ENCODE measurements around the gene TTBK2.

TTBK2 gene

GRCh38 chr15:42728560-42728959, 192.0 kb downstream of the TTBK2 start:
- no peak for DNase-seq (ENCODE audit: low read depth in 2 of 2)

DNA sequence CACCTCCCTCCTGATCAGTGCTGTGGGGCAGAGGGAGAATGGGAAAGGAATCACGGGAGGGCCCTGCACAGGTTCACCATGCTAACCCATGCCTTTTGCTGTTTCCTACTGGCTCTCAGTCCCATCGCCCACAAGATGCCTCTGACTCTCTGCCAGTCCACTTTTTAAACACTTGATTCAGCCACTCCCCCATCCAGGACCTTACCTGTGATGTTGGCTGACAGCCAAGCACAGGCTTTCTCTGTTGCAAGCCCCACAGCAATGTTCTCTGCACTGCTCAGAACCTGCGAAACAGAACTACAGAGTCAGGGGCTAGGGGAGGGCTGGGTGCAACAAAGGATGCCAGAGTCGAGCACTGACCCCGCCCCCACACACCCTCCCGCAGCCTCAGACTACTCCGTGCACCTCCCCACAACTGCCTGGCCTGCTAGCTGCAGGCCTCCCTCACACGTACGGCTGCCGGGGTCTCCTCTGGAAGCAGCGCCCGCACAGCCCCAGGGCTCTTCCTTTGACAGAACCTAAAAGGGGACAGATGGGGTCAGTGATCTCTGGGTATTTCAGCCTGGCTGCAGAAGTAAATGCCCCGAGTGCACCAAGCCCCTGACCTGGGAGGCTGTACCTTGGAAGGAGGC, 192.7 kb downstream of the TTBK2 start:
- DNase-seq (ENCODE audit: low read depth in 2 of 2), result no peak

DNA sequence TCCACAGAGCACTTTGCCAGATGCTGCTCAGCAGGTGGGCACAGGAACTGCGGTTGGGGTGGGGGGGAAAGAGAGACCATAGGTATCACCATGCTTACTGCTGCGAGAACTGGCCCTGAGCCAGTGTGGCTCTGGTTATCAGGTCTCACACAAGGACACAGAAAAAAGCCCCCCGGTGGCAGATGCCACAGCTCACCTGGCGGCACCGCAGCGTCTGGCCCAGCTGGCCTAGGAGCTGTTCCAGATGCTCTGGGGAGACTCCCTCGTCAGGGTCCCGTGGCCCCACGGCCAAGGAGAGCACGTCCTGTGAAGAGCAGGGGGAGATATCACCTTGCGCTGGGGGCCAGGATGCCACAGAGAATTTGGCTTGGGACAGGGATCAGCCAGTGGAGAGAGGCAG, 194.5 kb downstream of the TTBK2 start:
- DNase-seq (ENCODE audit: low read depth in 2 of 2), result no peak

DNA sequence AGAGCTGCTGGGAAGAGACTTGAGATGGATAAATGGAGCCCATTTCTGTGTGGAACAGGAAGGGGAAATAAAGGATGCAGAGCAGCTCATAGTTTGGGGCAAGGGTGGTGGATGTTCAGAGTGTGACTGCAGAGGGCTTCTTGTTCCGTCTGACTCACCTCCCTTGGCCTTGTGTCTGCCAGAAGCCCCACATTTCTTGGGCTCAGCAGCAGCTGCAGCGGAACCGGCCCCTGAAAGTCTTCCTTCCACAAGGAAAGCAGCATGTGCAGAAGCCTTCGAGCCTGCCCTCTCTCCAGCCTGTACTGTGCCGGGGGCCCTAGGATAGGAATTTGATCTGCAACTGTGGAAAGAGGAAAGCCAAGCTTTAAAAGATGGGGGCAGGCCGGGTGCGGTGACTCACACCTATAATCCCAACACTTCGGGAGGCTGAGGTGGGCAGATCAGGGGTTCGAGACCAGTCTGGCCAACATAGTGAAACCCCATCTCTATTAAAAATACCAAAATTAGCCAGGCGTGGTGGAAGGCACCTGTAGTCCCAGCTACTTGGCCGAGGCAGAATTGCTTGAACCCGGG, 195.2 kb downstream of the TTBK2 start:
- DNase-seq (ENCODE audit: low read depth in 2 of 2), result no peak

DNA sequence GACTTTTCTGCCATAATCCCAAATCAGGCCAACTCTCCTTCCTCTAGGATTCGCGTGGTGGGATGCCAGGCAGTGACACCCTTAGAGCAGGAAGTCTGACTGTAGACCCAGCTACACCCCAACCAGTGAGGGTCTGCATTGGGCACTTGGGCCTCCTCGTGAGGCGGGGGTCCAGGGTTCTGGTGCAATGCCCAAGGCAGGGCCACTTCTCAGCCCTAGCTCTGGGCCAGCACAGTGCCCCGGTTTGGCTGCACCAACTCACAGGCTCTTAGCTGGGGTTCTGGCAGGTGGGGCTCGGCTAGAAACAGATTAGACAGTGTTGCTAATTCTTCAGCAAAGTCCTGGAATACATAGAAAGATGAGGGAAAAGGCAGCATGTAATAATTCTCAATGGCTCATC, 196.3 kb downstream of the TTBK2 start:
- DNase-seq (ENCODE audit: low read depth in 2 of 2), result no peak

DNA sequence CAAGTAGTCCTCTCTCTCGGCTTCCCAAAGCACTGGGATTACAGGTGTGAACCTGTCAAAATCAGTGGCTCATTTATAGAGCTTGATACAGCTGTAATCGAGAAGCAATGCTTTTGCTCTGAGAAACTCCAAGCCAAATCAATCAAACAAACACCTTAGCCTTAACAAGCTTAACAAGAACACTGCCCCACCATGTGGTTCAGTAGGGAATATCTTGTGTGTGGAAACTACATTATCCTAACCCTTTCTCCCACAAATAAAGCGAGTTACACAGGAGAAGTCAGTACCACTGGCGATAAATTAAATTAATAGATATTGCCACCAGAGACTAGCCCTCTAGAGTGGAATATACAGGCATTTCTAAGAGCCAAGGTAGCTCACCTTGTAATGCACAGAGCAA, 197.5 kb downstream of the TTBK2 start:
- DNase-seq (ENCODE audit: low read depth in 2 of 2), result no peak

DNA sequence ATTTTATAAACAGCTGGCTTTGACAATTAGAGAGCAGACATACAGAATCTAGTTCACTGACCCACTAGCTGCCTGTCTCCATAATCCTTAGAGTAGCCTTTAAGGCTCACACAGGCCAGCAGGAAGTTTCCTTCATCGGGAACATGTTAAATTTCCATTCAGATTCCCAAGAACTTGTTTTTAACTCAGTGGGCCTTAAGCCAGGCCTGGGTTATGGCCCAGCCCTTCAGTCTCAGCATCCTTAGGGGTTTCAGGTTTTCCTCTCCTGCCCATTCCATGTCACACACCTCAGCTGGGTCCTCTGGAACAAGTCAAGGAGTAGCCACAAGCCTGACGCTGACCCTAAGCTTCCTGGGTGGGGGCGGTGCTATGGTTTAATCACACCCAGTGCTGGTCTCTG, 198.7 kb downstream of the TTBK2 start:
- no peak for DNase-seq (ENCODE audit: low read depth in 2 of 2)

DNA sequence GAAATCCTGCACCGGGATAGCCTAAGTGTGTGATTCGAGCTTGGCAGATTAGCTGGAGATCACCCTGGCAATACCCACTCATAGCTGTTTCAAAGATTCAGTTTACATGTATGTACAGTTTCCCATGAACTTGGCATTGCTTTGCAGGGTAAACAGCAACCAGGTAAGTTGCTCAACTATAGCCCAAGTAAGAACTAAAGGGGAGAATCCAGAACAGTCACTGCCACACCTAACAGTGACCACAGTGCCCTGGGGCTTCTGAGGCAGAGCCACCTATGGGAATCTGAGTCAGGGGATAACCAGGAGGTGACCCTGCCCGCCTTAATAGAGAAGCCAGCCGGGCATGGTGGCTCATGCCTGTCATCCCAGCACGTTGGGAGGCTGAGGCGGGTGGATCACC, 199.6 kb downstream of the TTBK2 start:
- DNase-seq (ENCODE audit: low read depth in 2 of 2), result no peak

DNA sequence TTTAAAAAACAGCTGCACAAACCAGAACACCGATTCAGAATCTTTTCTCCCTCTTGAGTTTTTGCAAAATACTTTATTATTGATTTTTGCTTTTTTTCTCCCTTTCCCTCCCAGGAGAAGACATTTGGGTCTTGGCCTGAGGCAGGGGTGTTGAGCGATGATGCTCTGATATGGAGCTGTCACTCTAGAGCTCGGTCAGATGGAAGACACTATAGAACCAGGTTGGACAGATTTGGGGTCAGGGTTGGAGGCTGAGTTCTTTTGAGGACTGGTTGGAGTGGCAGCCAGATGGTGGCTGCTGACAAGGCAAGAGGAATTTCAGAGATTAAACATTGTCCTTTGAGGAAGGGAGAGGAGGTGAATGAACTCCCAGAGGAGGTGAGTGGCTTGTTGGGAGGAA, 200.5 kb downstream of the TTBK2 start:
- no peak for DNase-seq (ENCODE audit: low read depth in 2 of 2)

- DNase-seq (ENCODE audit: low read depth in 2 of 2), result no peak
These were observed 201.5 kb downstream of the TTBK2 start for GRCh38 chr15:42719043-42719442.

GRCh38 chr15:42716626-42717025, 204.0 kb downstream of the TTBK2 start:
- DNase-seq (ENCODE audit: low read depth in 2 of 2), result no peak

DNA sequence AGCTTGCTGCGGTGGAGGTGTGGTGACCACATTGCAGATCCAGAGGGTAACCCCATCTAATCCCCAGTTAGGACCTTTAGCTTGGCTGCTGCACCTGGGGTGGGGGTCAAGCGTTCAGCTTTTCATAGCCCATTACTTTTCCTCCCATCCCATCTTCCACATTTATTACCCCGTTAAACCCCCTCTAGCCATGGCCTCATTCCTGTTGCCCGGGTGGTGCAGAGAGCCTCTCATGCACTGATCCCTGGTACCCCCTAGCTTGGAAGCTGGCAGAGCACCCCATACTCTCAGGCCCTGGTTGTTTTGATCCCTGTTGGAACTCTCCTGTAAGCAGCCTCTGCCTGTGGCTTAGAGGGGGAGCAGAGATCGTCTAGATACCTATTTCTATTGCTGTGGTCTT, 204.5 kb downstream of the TTBK2 start:
- DNase-seq (ENCODE audit: low read depth in 2 of 2), result no peak

DNA sequence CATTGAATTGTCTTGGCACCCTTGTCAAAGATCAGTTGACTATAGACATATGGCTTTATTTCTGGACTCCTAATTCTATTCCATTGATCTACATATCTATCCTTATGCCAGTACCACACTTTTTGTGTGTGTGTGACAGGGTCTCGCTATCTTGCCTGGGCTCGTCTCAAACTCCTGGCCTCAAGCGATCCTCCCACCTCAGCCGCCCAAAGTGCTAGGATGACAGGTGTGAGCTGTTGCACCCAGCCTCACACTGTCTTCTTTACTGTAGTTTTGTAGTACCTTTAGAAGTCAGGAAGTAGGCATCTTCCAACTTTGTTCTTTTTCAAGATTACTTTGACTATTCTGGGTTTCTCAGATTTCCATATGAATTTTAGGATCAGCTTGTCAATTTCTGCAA, 208.0 kb downstream of the TTBK2 start:
- DNase-seq (ENCODE audit: low read depth in 2 of 2), result no peak

- no peak for DNase-seq (ENCODE audit: low read depth in 2 of 2)
These were observed 208.8 kb downstream of the TTBK2 start for GRCh38 chr15:42711746-42712145.

- no peak for DNase-seq (ENCODE audit: low read depth in 2 of 2)
These were observed 209.9 kb downstream of the TTBK2 start for GRCh38 chr15:42710662-42711061.

GRCh38 chr15:42707873-42708544, 212.6 kb downstream of the TTBK2 start:
- no peak for DNase-seq (ENCODE audit: low read depth in 2 of 2)

GRCh38 chr15:42707068-42707467, 213.5 kb downstream of the TTBK2 start:
- DNase-seq (ENCODE audit: low read depth in 2 of 2), result no peak

- DNase-seq (ENCODE audit: low read depth in 2 of 2), result no peak
These were observed 215.2 kb downstream of the TTBK2 start for GRCh38 chr15:42705336-42705735.

- peak; percentile 36 to 45 for DNase-seq (ENCODE audit: low read depth in 2 of 2)
These were observed 216.1 kb downstream of the TTBK2 start for GRCh38 chr15:42704492-42704926.

- no peak for DNase-seq (ENCODE audit: low read depth in 2 of 2)
These were observed 224.0 kb downstream of the TTBK2 start for GRCh38 chr15:42696626-42697025.

DNA sequence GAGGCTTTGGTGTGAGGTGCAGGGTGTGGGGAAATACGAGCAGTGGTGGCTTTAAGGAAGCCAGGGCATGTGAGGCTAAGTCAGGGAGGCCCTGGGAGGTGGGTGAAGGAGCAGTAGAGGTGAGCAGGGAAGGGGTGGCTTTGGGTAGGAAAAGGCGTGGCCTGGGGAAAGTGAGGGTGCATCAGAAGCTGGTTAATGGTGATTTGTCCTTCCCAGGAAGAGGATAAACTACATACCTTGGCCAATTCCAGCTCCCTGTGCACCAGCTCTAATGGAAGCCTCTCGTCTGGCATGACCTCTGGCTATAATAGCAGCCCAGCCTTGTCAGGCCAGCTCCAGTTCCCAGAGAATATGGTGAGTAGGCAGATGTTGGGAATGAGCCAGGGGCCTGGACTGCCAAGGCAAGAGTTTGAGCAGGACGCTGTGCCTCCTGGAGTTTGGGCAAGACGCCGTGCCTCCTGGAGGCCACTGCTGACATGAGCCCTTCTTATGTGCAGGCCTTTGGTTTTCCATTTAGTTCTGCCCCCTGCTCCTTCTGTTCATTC, 225.0 kb downstream of the TTBK2 start:
- DNase-seq (ENCODE audit: low read depth in 2 of 2), result no peak

DNA sequence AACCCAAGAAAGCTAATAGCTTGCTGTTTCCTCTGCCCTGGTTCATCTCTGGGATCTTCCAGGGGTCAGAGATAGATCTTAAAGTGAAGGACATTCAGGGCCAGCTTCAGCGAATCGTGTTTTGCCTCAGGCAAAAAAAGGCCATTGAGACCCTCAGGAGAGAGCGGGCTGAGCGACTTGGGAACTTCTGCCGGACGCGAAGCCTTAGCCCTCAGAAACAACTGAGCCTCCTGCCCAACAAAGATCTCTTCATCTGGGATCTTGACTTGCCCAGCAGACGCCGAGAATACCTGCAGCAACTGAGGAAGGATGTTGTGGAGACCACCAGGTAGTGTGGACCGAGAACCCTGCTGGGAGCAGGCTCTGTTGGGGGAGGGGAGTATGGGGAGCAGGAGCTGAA, 226.2 kb downstream of the TTBK2 start:
- no peak for DNase-seq (ENCODE audit: low read depth in 2 of 2)

GRCh38 chr15:42693942-42694341, 226.6 kb downstream of the TTBK2 start:
- DNase-seq (ENCODE audit: low read depth in 2 of 2), result no peak
